Subcutaneous preadipocyte (primary cell): ENCODE results near the gene MEX3D. TPM values are rescaled to one million over a fixed set of nuclear protein-coding genes. Genes with fewer than 3 reads are reported as not detected.

Experiments used
- small RNA-seq: library from RNA; depleted of rRNA; stranded (forward); fragments of <200 nt; gene quantifications from one replicate; pipeline ENCODE3, GENCODE V24; 2012
- total RNA-seq: library from RNA; depleted of rRNA; stranded (reverse); fragments of >200 nt; gene quantifications from 2 replicates; pipeline ENCODE4 v1.2.3, GENCODE V29; 2012

MEX3D gene
- 23.5 and 43.4 TPM in 2 replicates for total RNA-seq

GRCh38 chr19:1568320-1569019 lies at the start of gene MEX3D:
Gene MEX3D (minus strand): TSS chr19:1568325. CDS start chr19:1568058, 267 bp downstream.

GRCh38 chr19:1605236-1606137 lies 37.4 kb upstream of the MEX3D start, which contains the start of gene UQCR11:
Gene UQCR11 (minus strand): TSS chr19:1605462. CDS start chr19:1605409, 53 bp downstream.

GRCh38 chr19:1592755-1593500 lies 24.8 kb upstream of the MEX3D start, which contains the start of gene MBD3:
Gene MBD3 (minus strand): TSS chr19:1592865. CDS start chr19:1592631, 234 bp downstream.

GRCh38 chr19:1523412-1524286 lies 44.5 kb downstream of the MEX3D start, which contains the start of gene PLK5:
Gene PLK5 (plus strand): TSS chr19:1524077. CDS start chr19:1526997, 2,920 bp downstream.

GRCh38 chr19:1512671-1513498 lies 55.2 kb downstream of the MEX3D start, which contains the start of gene ADAMTSL5:
Gene ADAMTSL5 (minus strand): TSS chr19:1513019. CDS start chr19:1510943, 2,076 bp downstream.

Small RNAs within 50 kb of the gene (small RNA-seq; reads per million reads assigned to genes)
- gene AC005943.2 (not detected), gene RN7SL477P (not detected), gene RNU6-1223P (not detected)

Other genes starting within 250 kb of the MEX3D start
- 57.5 and 71.7 TPM in 2 replicates for gene NDUFS7, start 184.4 kb downstream of the MEX3D start, total RNA-seq
- 23.9 and 42.6 TPM in 2 replicates for gene GAMT, start 166.8 kb downstream of the MEX3D start, total RNA-seq
- gene DAZAP1, start 160.7 kb downstream of the MEX3D start, total RNA-seq: 49.6 and 88.9 TPM in 2 replicates
- 481 and 668 TPM in 2 replicates for gene RPS15, start 129.9 kb downstream of the MEX3D start, total RNA-seq
- under 0.01 and 0.37 TPM in 2 replicates for gene APC2, start 118.2 kb downstream of the MEX3D start, total RNA-seq
- 19.1 and 27.8 TPM in 2 replicates for gene C19orf25, start 89.1 kb downstream of the MEX3D start, total RNA-seq
- 0.78 and 1.8 TPM in 2 replicates for gene PCSK4, start 78.0 kb downstream of the MEX3D start, total RNA-seq
- 1.2 and 2.6 TPM in 2 replicates for gene REEP6, start 77.1 kb downstream of the MEX3D start, total RNA-seq
- 1.6 and 2.2 TPM in 2 replicates for gene ADAMTSL5, start 55.3 kb downstream of the MEX3D start, total RNA-seq
- not detected in 2 replicates for gene PLK5, start 44.2 kb downstream of the MEX3D start, total RNA-seq
- gene MBD3, start 24.5 kb upstream of the MEX3D start, total RNA-seq: 66.5 and 103 TPM in 2 replicates
- gene UQCR11, start 37.1 kb upstream of the MEX3D start, total RNA-seq: 42.6 and 54.7 TPM in 2 replicates
- 65.4 and 78.4 TPM in 2 replicates for gene TCF3, start 84.3 kb upstream of the MEX3D start, total RNA-seq
- not detected in 2 replicates for gene ONECUT3, start 185.2 kb upstream of the MEX3D start, total RNA-seq
- gene ATP8B3, start 244.0 kb upstream of the MEX3D start, total RNA-seq: 1.8 and 2.0 TPM in 2 replicates